Lower leg skin (tissue), 3 donors: ENCODE measurements around the gene PNMA6E.

Source experiments
- POLR2A ChIP-seq, 2 donors: fragments of 450-650 bp; IDR thresholded peaks; one replicate each; pipeline ENCODE4 v1.6.1; 2016 to 2017; ENCODE audit warnings: antibody characterized with exemption in 2 of 2, mild to moderate bottlenecking in 1 of 2, moderate library complexity in 1 of 2
- TF ChIP-seq, protein P1 (sequence below), 3 donors: fragments of 450-650 bp; IDR thresholded peaks; one replicate each; pipeline ENCODE4 v1.5.1; 2016; ENCODE audit warnings: antibody characterized with exemption in 3 of 3, mild to moderate bottlenecking in 3 of 3, moderate library complexity in 2 of 3

- TF ChIP-seq, protein P1, sequence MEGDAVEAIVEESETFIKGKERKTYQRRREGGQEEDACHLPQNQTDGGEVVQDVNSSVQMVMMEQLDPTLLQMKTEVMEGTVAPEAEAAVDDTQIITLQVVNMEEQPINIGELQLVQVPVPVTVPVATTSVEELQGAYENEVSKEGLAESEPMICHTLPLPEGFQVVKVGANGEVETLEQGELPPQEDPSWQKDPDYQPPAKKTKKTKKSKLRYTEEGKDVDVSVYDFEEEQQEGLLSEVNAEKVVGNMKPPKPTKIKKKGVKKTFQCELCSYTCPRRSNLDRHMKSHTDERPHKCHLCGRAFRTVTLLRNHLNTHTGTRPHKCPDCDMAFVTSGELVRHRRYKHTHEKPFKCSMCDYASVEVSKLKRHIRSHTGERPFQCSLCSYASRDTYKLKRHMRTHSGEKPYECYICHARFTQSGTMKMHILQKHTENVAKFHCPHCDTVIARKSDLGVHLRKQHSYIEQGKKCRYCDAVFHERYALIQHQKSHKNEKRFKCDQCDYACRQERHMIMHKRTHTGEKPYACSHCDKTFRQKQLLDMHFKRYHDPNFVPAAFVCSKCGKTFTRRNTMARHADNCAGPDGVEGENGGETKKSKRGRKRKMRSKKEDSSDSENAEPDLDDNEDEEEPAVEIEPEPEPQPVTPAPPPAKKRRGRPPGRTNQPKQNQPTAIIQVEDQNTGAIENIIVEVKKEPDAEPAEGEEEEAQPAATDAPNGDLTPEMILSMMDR (IDR thresholded peaks at IDR 0.05) = no peak
- no peak for TF ChIP-seq POLR2A (IDR thresholded peaks at IDR 0.05)
Observed at GRCh38 chrX:153430796-153431195, 29.6 kb upstream of the PNMA6E start.
